ENCODE data around the gene HOXB2. TPM values are rescaled to one million over a fixed set of nuclear protein-coding genes. Genes with fewer than 3 reads are reported as not detected.

Gene HOXB2
- total and polyA plus RNA-seq, 9 of the 15 experiments (the other 6 are each of a cell fraction or from before 2014, with no cell fraction given), result 2.1 to 97.7 (median 21.2) TPM

- no peak for TF ChIP-seq GTF2B (IDR thresholded peaks at IDR 0.05; ENCODE audit: extremely low read depth, insufficient read length)
- no peak for TF ChIP-seq CTBP1 (IDR thresholded peaks at IDR 0.05; ENCODE audit: borderline replicate concordance)
- TF ChIP-seq MTA1 (IDR thresholded peaks at IDR 0.05; ENCODE audit: borderline replicate concordance), result 0 out of 2 replicates have a peak, but pooled peaks have one; percentile 42
- TF ChIP-seq U2AF2 (optimal IDR thresholded peaks at IDR 0.05; ENCODE audit: low read depth, low read length), result no peak
- peak; percentile 96 for TF ChIP-seq CREB3L1 (IDR thresholded peaks at IDR 0.05; ENCODE audit: borderline replicate concordance, low read depth)
- peak; percentile 41; the same call in 1 of the 2 replicates for TF ChIP-seq POLR2H (tag; IDR thresholded peaks at IDR 0.05; ENCODE audit: low read depth)
- TF ChIP-seq YY1 (IDR thresholded peaks at IDR 0.05; ENCODE audit: borderline replicate concordance in 1 of 3, control insufficient read depth in 1 of 3, extremely low read depth in 1 of 3, insufficient read depth in 3 of 3, insufficient read length in 1 of 3, insufficient replicate concordance in 2 of 3, low read depth in 1 of 3, low read length in 2 of 3), result peak in 1 of 3 experiments; percentile 27
- peak; percentile 56 for TF ChIP-seq POLR2G (IDR thresholded peaks at IDR 0.05; ENCODE audit: low read depth, low read length)
- no peak for TF ChIP-seq ZNF140 (CRISPR knock-in tag; IDR thresholded peaks at IDR 0.05)
- TF ChIP-seq FOXP4 (CRISPR knock-in tag; IDR thresholded peaks at IDR 0.05; ENCODE audit: borderline replicate concordance), result no peak
- no peak for TF ChIP-seq ZNF707 (CRISPR knock-in tag; conservative IDR thresholded peaks at IDR 0.05)
- no peak for TF ChIP-seq ZNF518B (CRISPR knock-in tag; IDR thresholded peaks at IDR 0.05)
- no peak for TF ChIP-seq CEBPG (CRISPR knock-in tag; IDR thresholded peaks at IDR 0.05)
- no peak for TF ChIP-seq CEBPG (tag; conservative IDR thresholded peaks at IDR 0.05 in 1 of 2, IDR thresholded peaks at IDR 0.05 in 1 of 2)
- no peak for TF ChIP-seq ZNF121 (CRISPR knock-in tag; conservative IDR thresholded peaks at IDR 0.05)
- no peak for TF ChIP-seq SIX5 (IDR thresholded peaks at IDR 0.05; ENCODE audit: borderline replicate concordance in 1 of 2, insufficient read depth in 1 of 2, low read depth in 1 of 2, low read length in 2 of 2)
These were observed 35.0 kb upstream of the HOXB2 start (continued) for GRCh38 chr17:48579760-48580554.
